GM12878 (cell line): ENCODE measurements around the gene DAAM2. TPM values are rescaled to one million over a fixed set of nuclear protein-coding genes. Genes with fewer than 3 reads are reported as not detected.

Experiments used
- ATAC-seq: fragments of 200-7000 bp; cut with Tn5 transposase; 3 replicates; pipeline ENCODE4 v1.9.1; 2020; ENCODE audit warnings: mild to moderate bottlenecking, moderate library complexity
- BruUV-seq: library from RNA; stranded (reverse); fragments of 400-500 nt; replicated peaks from 2 replicates; lab custom pipeline; 2021; lab: Mats Ljungman, UMichigan
- CTCF ChIA-PET: fragments of 300-600 bp; sonication (Branson Sonifier 250); formaldehyde crosslinking; extraction: SDS; loops from one replicate; lab custom pipeline; 2021; ENCODE audit warnings: inconsistent platforms; lab: Yijun Ruan, JAX
- POLR2A ChIA-PET: fragments of 350-600 bp; formaldehyde crosslinking; extraction: SDS; loops from one replicate; lab custom pipeline; 2021; ENCODE audit warnings: inconsistent platforms; lab: Charles Lee
- RAD21 ChIA-PET: fragments of 300-600 bp; sonication (Branson Sonifier 250); formaldehyde crosslinking; loops from one replicate; lab custom pipeline; 2023; ENCODE audit warnings: antibody characterized with exemption; ENCODE audit not compliant: unreplicated experiment; lab: Charles Lee
- SMC1A ChIA-PET: fragments of 300-600 bp; sonication (Branson Sonifier 250); formaldehyde crosslinking; loops from one replicate; lab custom pipeline; 2023; ENCODE audit not compliant: unreplicated experiment, uncharacterized antibody; lab: Charles Lee
- DNase-seq: peaks from one replicate; pipeline ENCODE4 v3.0.0-alpha.2; 2011; ENCODE audit warnings: low read depth, low spot score
- FAIRE-seq: peaks from 3 replicates; lab custom pipeline; 2011; peaks lifted over from hg19 to GRCh38; lab: Jason Lieb, UNC
- H2AFZ ChIP-seq: 2 replicates; pipeline ENCODE4 v1.6.0; 2011; ENCODE audit warnings: low read depth, low read length, control low read depth; ENCODE audit not compliant: control insufficient read depth
- H3K27ac ChIP-seq: 2 replicates; pipeline ENCODE4 v1.5.1; 2011; ENCODE audit warnings: control low read depth; ENCODE audit not compliant: control insufficient read depth, insufficient read depth
- H3K27me3 ChIP-seq, 2 experiments: replicated peaks in 1 of 2; 2 replicates each; pipeline versions ENCODE4 v1.6.0 to v1.6.1; 2011; ENCODE audit warnings: low read length in 1 of 2; ENCODE audit not compliant: control insufficient read depth in 2 of 2, insufficient read depth in 2 of 2
- H3K36me3 ChIP-seq, 2 experiments: 2 replicates each; pipeline ENCODE4 v1.5.1; 2011; ENCODE audit warnings: low read length in 1 of 2; ENCODE audit not compliant: control insufficient read depth in 2 of 2, insufficient read depth in 2 of 2
- H3K4me1 ChIP-seq: 2 replicates; pipeline ENCODE4 v1.6.1; 2011; ENCODE audit warnings: mild to moderate bottlenecking, low read length, moderate library complexity, mixed read lengths; ENCODE audit not compliant: control insufficient read depth, insufficient read depth
- H3K4me2 ChIP-seq: 2 replicates; pipeline ENCODE4 v1.6.0; 2011; ENCODE audit warnings: control low read depth; ENCODE audit not compliant: control insufficient read depth, insufficient read depth
- H3K4me3 ChIP-seq: fragments of 200-600 bp; sonication (generic); 2 replicates; pipeline ENCODE4 v1.5.1; 2016
- H3K79me2 ChIP-seq: 2 replicates; pipeline ENCODE4 v1.6.0; 2011; ENCODE audit warnings: low read length; ENCODE audit not compliant: control insufficient read depth, insufficient read depth
- H3K9ac ChIP-seq: 2 replicates; pipeline ENCODE4 v1.8.0; 2011; ENCODE audit warnings: low read length, control low read depth, mixed read lengths; ENCODE audit not compliant: control insufficient read depth, insufficient read depth
- H3K9me3 ChIP-seq: replicated peaks from 3 replicates; pipeline ENCODE4 v1.5.1; 2011; ENCODE audit warnings: mild to moderate bottlenecking, low read length; ENCODE audit not compliant: control insufficient read depth, insufficient read depth
- H4K20me1 ChIP-seq: 2 replicates; pipeline ENCODE4 v1.6.0; 2011; ENCODE audit not compliant: control insufficient read depth, insufficient read depth
- BRCA1 ChIP-seq: IDR thresholded peaks from 2 replicates; pipeline ENCODE4 v1.6.1; 2011; ENCODE audit warnings: low read depth, low read length, improper control_type of control experiment
- CBX3 ChIP-seq: fragments of 200-600 bp; sonication (generic); IDR thresholded peaks from 2 replicates; pipeline ENCODE4 v1.6.1; 2016; ENCODE audit warnings: low read depth, borderline replicate concordance
- GABPA ChIP-seq: IDR thresholded peaks from 2 replicates; pipeline ENCODE4 v1.6.1; 2014; ENCODE audit warnings: antibody characterized with exemption, low read depth, mild to moderate bottlenecking, inconsistent platforms
- HDAC2 ChIP-seq: fragments of 200-600 bp; sonication (generic); IDR thresholded peaks from 2 replicates; pipeline ENCODE4 v1.6.1; 2017
- HDAC6 ChIP-seq: fragments of 200-600 bp; sonication (generic); IDR thresholded peaks from one replicate; pipeline ENCODE4 v1.8.0; 2017; ENCODE audit warnings: antibody characterized with exemption; ENCODE audit not compliant: unreplicated experiment
- RB1 ChIP-seq: fragments of 450-650 bp; formaldehyde crosslinking; IDR thresholded peaks from 2 replicates; pipeline ENCODE4 v1.6.1; 2017; ENCODE audit warnings: mild to moderate bottlenecking, borderline replicate concordance
- SMC3 ChIP-seq: IDR thresholded peaks from 2 replicates; pipeline ENCODE4 v1.6.1; 2011; ENCODE audit warnings: low read length, improper control_type of control experiment, borderline replicate concordance
- STAT1 ChIP-seq: fragments of 450-650 bp; conservative IDR thresholded peaks from 2 replicates; pipeline ENCODE4 v1.6.1; 2014; ENCODE audit warnings: antibody characterized with exemption, mild to moderate bottlenecking
- ZNF217 ChIP-seq: fragments of 450-650 bp; IDR thresholded peaks from 2 replicates; pipeline ENCODE4 v1.6.1; 2017; ENCODE audit warnings: antibody characterized with exemption, mild to moderate bottlenecking
- ZNF274 ChIP-seq: IDR thresholded peaks from one replicate; pipeline ENCODE4 v1.8.0; 2011; ENCODE audit not compliant: insufficient read length, insufficient read depth
- ZZZ3 ChIP-seq: IDR thresholded peaks from 2 replicates; pipeline ENCODE4 v1.6.1; 2011; ENCODE audit warnings: low read depth; ENCODE audit not compliant: control insufficient read depth, insufficient read length
- WGBS: methylation state at CpG from one replicate; pipeline ENCODE4 v1.1.6; 2016; ENCODE audit warnings: low lambda C conversion rate; ENCODE audit not compliant: insufficient replicate concordance, insufficient coverage; ENCODE audit errors: missing lambda C conversion rate; 5-methylcytosine and 5-hydroxymethylcytosine counted together
- in situ Hi-C: fragments of 300-500 bp; cut with MboI; formaldehyde crosslinking; loops from 9 replicates; pipeline ENCODE4 v1.14.3; 2018; ENCODE audit warnings: mixed read lengths
- intact Hi-C: fragments of 100-400 bp; cut with micrococcal nuclease; formaldehyde crosslinking; loops from one replicate; pipeline ENCODE4 v1.14.2; 2022; ENCODE audit not compliant: unreplicated experiment
- polyA plus RNA-seq, 11 experiments: library from polyadenylated mRNA; depleted of rRNA in 4 of 11; unstranded in 6 of 11; stranded (reverse) in 5 of 11; fragments of >200 nt; fragmentation: Nextera tagmentation in 4 of 11; fragmentation: Illumina TruSeq in 1 of 11; extraction: Ambion mirVana in 4 of 11; extraction: Trizol in 1 of 11; gene quantifications; 1 replicate in 1 of 11; 2 replicates in 10 of 11; pipeline versions ENCODE4 v1.2.1 to v1.2.3, GENCODE V29; 2011 to 2016; ENCODE audit warnings: inconsistent platforms in 2 of 11, missing spikeins in 2 of 11, low read depth in 1 of 11
- total RNA-seq, 4 experiments: library from RNA; depleted of rRNA in 3 of 4; stranded (reverse); fragments of >200 nt in 3 of 4; fragmentation: Illumina TruSeq in 1 of 4; extraction: Trizol in 1 of 4; gene quantifications; 2 replicates each; pipeline versions ENCODE4 v1.2.1 to v1.2.3, GENCODE V29; 2013 to 2021
- TF ChIP-seq, protein P1 (sequence below): fragments of 450-650 bp; IDR thresholded peaks from 2 replicates; pipeline ENCODE4 v1.6.1; 2018; ENCODE audit warnings: borderline replicate concordance, mild to moderate bottlenecking; ENCODE audit not compliant: partially characterized antibody
- TF ChIP-seq, protein P2 (sequence below): fragments of 450-650 bp; conservative IDR thresholded peaks from 2 replicates; pipeline ENCODE4 v1.6.1; 2017; ENCODE audit warnings: mild to moderate bottlenecking, moderate library complexity
- TF ChIP-seq, protein P3 (sequence below): fragments of 450-650 bp; formaldehyde crosslinking; IDR thresholded peaks from 2 replicates; pipeline ENCODE4 v1.4.0; 2022; ENCODE audit warnings: mild to moderate bottlenecking, moderate library complexity

DAAM2 gene
- total and polyA plus RNA-seq, 10 of the 15 experiments (the other 5 are each of a cell fraction or from before 2014, with no cell fraction given): 0.05 to 0.22 TPM; not detected in 8

DNA sequence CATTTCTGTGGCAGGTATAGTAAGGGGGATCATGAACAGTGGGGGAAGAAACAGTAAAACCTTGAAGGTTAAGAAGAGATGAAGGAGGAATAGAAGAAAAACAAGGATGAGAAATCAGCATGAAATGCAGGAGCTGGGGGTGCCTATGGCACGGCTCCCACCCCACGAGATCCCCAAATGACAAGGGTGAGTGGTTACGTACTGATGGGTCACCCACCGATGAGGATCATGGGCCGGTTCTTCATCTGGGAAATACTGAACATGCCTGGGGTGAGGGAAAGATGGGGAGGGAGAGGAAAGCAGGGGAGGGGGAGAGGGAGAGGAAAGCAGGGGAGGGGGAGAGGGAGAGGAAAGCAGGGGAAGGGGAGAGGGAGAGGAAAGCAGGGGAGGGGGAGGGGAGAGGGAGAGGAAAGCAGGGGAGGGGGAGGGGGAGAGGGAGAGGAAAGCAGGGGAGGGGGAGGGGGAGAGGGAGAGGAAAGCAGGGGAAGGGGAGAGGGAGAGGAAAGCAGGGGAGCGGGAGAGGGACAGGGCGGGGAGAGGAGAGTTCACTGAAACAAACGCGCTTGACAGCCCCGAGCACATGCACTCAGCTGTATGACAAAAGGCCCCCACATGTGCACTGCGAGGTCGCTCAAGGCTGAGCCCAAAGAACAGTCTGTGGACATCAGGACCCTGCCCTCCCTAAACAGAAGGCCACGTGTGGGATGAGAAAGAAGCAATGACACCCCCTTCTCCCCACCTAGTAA is 116.8 kb downstream of the DAAM2 start (continued):
- TF ChIP-seq, protein P1, sequence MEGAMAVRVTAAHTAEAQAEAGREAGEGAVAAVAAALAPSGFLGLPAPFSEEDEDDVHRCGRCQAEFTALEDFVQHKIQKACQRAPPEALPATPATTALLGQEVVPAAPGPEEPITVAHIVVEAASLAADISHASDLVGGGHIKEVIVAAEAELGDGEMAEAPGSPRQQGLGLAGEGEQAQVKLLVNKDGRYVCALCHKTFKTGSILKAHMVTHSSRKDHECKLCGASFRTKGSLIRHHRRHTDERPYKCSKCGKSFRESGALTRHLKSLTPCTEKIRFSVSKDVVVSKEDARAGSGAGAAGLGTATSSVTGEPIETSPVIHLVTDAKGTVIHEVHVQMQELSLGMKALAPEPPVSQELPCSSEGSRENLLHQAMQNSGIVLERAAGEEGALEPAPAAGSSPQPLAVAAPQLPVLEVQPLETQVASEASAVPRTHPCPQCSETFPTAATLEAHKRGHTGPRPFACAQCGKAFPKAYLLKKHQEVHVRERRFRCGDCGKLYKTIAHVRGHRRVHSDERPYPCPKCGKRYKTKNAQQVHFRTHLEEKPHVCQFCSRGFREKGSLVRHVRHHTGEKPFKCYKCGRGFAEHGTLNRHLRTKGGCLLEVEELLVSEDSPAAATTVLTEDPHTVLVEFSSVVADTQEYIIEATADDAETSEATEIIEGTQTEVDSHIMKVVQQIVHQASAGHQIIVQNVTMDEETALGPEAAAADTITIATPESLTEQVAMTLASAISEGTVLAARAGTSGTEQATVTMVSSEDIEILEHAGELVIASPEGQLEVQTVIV: no peak
- no peak for TF ChIP-seq CBX3
- TF ChIP-seq ZNF217: no peak
- TF ChIP-seq SMC3: no peak
- TF ChIP-seq HDAC2: no peak
- TF ChIP-seq RB1: no peak
- no peak for TF ChIP-seq ZZZ3
- TF ChIP-seq ZNF274: no peak
- TF ChIP-seq, all 136 proteins: peak for 0

DNA sequence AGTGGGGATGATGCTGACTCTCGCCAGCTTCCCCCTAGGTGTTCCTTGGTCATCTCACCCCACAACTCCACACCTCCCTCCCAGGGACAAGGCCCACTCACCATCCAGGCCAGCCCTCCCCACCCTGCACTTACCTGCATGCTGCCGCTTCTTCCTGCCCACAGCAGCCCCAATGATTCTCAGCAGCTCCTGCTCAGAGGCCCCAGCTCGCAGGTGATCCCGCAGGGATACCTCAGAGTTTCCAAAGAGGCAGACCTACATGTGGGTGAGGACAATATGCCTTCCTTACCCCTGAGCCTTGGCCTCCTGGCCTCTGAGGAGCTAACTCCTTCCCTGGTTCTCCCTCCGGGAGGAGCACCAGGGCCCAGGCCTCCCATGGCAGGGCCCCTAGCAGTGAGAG is 117.5 kb downstream of the DAAM2 start:
- SMC1A ChIA-PET: interaction anchor here (1.4 kb wide), 1 partner anchor 12 kb away, joined by 4 read pairs; no protein-coding TSS in a partner anchor
- 27% methylated on average over 5 of the region's 5 CpGs for WGBS
- no peak for TF ChIP-seq SMC3
- TF ChIP-seq STAT1: no peak
- TF ChIP-seq, protein P2, sequence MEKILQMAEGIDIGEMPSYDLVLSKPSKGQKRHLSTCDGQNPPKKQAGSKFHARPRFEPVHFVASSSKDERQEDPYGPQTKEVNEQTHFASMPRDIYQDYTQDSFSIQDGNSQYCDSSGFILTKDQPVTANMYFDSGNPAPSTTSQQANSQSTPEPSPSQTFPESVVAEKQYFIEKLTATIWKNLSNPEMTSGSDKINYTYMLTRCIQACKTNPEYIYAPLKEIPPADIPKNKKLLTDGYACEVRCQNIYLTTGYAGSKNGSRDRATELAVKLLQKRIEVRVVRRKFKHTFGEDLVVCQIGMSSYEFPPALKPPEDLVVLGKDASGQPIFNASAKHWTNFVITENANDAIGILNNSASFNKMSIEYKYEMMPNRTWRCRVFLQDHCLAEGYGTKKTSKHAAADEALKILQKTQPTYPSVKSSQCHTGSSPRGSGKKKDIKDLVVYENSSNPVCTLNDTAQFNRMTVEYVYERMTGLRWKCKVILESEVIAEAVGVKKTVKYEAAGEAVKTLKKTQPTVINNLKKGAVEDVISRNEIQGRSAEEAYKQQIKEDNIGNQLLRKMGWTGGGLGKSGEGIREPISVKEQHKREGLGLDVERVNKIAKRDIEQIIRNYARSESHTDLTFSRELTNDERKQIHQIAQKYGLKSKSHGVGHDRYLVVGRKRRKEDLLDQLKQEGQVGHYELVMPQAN: no peak
- TF ChIP-seq BRCA1: no peak
- TF ChIP-seq HDAC6: no peak
- TF ChIP-seq GABPA: no peak
- TF ChIP-seq, protein P3, sequence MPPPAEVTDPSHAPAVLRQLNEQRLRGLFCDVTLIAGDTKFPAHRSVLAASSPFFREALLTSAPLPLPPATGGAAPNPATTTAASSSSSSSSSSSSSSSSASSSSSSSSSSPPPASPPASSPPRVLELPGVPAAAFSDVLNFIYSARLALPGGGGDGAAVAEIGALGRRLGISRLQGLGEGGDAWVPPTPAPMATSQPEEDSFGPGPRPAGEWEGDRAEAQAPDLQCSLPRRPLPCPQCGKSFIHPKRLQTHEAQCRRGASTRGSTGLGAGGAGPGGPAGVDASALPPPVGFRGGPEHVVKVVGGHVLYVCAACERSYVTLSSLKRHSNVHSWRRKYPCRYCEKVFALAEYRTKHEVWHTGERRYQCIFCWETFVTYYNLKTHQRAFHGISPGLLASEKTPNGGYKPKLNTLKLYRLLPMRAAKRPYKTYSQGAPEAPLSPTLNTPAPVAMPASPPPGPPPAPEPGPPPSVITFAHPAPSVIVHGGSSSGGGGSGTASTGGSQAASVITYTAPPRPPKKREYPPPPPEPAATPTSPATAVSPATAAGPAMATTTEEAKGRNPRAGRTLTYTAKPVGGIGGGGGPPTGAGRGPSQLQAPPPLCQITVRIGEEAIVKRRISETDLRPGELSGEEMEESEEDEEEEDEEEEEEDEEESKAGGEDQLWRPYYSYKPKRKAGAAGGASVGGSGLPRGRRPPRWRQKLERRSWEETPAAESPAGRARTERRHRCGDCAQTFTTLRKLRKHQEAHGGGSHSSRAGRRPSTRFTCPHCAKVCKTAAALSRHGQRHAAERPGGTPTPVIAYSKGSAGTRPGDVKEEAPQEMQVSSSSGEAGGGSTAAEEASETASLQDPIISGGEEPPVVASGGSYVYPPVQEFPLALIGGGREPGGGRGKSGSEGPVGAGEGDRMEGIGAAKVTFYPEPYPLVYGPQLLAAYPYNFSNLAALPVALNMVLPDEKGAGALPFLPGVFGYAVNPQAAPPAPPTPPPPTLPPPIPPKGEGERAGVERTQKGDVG (CRISPR knock-in tag): no peak

More for the DNA sequence above, 117.5 kb downstream of the DAAM2 start:
- FAIRE-seq: no peak
- no peaks in the 10 kb centered on the region for H4K20me1 ChIP-seq
- no peak for DNase-seq
- intact Hi-C loops: no loop called here
- no peak overlapping the region for H3K27ac ChIP-seq
- CTCF ChIA-PET: interaction anchor here (1.3 kb wide), 1 partner anchor 9 kb away, joined by 4 read pairs; no protein-coding TSS in a partner anchor
- H3K36me3 ChIP-seq: no peaks in the 10 kb centered on the region
- H3K4me2 ChIP-seq: no peak overlapping the region
- H3K4me3 ChIP-seq: no peak overlapping the region
- ATAC-seq: no peak
- POLR2A ChIA-PET: no interaction called here
- no peaks in the 10 kb centered on the region for H3K9me3 ChIP-seq
- no peak overlapping the region for H3K9ac ChIP-seq
- no peaks in the 10 kb centered on the region for H3K79me2 ChIP-seq
- H3K27me3 ChIP-seq: no peaks in the 10 kb centered on the region
- no peak overlapping the region for H2AFZ ChIP-seq
- in situ Hi-C loops: no loop called here
- no TSS peak for BruUV-seq
- RAD21 ChIA-PET: no interaction called here
- H3K4me1 ChIP-seq: no peaks in the 10 kb centered on the region
